Measurements from ENCODE around the gene SNRNP48.

The SNRNP48 gene

GRCh38 chr6:7594579-7595125 is 4.7 kb downstream of the SNRNP48 start:
- TF ChIP-seq CTCF (IDR thresholded peaks at IDR 0.05; ENCODE audit: extremely low read depth, missing control alignments), result no peak
- no peak for DNase-seq (ENCODE audit: low spot score)

GRCh38 chr6:7604003-7604402 is 14.0 kb downstream of the SNRNP48 start:
- no peak for TF ChIP-seq CTCF (IDR thresholded peaks at IDR 0.05; ENCODE audit: extremely low read depth, missing control alignments)
- no peak for DNase-seq (ENCODE audit: low spot score)

DNA sequence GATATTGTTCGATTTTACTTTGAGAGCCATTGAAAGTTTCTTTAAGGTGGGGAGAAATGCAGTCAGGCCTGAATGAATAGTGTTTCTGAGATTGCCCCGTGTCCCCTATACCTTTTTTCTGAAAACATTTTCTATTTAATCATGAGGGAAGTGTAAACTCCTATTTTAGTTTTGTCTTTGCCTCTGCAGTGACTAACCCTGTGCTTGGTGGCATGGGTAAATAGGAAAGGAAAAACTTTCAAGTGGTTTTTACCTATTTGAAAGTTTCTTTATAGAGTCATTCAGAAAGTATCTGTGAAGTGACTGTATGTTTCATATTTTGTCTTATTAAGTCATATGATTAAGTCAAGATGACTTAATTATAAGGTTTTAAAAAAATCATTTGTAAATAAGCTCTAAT is 14.5 kb downstream of the SNRNP48 start:
- TF ChIP-seq CTCF (IDR thresholded peaks at IDR 0.05; ENCODE audit: extremely low read depth, missing control alignments), result no peak

DNA sequence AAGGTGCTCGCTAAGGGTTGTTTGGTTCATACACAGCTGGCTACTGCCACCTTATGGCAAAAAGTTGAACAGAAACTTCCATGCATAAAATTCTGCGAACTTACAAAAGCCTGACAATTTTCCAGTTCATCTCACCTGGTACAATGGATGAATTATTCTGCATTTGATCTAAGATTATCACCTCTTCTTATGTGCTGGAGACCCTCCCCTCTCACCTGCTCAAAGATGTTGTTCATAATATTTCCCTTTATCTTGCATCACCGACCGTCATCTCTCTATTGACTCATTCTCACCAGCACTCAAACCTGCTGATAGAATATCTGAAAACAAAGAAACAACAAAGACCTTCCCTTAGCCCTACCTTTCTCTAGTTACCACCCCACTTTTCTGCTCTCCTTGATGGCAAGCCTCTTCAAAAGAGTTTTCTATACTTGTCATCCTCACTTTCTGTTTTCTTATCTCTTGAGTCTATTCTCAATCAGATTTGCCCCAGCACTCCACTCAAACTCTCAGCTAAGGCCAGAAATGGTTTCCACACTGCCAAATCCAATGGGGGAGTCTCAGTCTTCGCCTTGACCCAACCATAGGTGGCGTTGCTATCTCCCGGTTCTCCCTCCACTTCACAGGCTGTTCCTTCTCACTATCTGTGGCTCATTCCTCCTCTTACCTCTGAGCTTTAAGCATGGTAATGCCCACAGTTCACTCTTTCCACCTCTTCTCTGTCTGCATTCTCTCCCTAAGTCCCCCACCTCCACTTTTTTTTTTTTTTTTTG is 25.8 kb downstream of the SNRNP48 start:
- peak; percentile 22 for TF ChIP-seq CTCF (IDR thresholded peaks at IDR 0.05; ENCODE audit: extremely low read depth, missing control alignments)
- peak; percentile 53 for DNase-seq (ENCODE audit: low spot score)

More for the DNA sequence above, 14.5 kb downstream of the SNRNP48 start:
- no peak for DNase-seq (ENCODE audit: low spot score)

GRCh38 chr6:7617801-7618764 is 28.1 kb downstream of the SNRNP48 start:
- DNase-seq (ENCODE audit: low spot score), result no peak
- TF ChIP-seq CTCF (IDR thresholded peaks at IDR 0.05; ENCODE audit: extremely low read depth, missing control alignments), result no peak

DNA sequence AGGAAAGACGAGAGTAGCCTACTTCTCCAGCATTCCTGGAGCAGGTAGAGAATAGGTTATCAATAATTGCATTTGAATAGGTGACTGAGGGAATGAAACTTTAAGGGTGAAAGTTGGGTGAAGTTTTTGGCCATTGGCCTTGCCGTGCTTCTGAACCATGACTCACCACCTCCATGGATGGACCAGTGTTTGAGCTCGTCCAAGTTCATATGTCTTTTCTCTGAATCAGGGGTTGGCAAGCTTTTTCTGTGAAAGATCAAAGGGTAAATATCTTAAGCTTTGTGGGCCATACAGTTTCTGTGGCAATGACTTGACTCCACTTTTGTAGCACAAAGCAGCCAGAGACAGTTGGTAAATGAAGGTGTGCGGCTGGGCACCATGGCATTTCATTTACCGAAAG is 31.8 kb downstream of the SNRNP48 start:
- TF ChIP-seq CTCF (IDR thresholded peaks at IDR 0.05; ENCODE audit: extremely low read depth, missing control alignments), result no peak
- no peak for DNase-seq (ENCODE audit: low spot score)
